Natural killer cell treated with Interleukin-12 subunit alpha and Interleukin-12 subunit beta and Interleukin-15 and Interleukin-18, amount 100 ng/mL, for 72 hours (primary cell): ENCODE measurements around the gene PANX2. TPM values are rescaled to one million over a fixed set of nuclear protein-coding genes. Genes with fewer than 3 reads are reported as not detected.
A peak's percentile ranks its signal among the peaks of the same experiment; 100 is the strongest.
"Not testable (repeated sequence)": the region's sequence is repeated elsewhere in the genome, so short reads cannot be mapped to it uniquely, and the experiment has no call there.

Experiments
- ATAC-seq, 2 donors: fragments of 150-1000 bp; cut with Tn5 transposase in 1 of 2; sonication (Bioruptor Pico), chemical (Tn5 transposase) in 1 of 2; 2 replicates each; pipeline ENCODE4 v1.10.0; 2021
- DNase-seq: peaks from one replicate; pipeline ENCODE4 v3.0.0; 2022; ENCODE audit warnings: low spot score
- H3K27ac Mint-ChIP-seq, 2 donors: 1 replicate in 1 of 2; 2 replicates in 1 of 2; pipeline ENCODE4 v1.8.0; 2022; ENCODE audit warnings: mixed read lengths in 2 of 2, mild to moderate bottlenecking in 1 of 2, moderate library complexity in 1 of 2
- H3K27me3 Mint-ChIP-seq, 2 donors: 1 replicate in 1 of 2; 2 replicates in 1 of 2; pipeline ENCODE4 v1.8.0; 2022; ENCODE audit warnings: mixed read lengths in 2 of 2
- H3K36me3 Mint-ChIP-seq: one replicate; pipeline ENCODE4 v1.8.0; 2022; ENCODE audit warnings: mixed read lengths
- H3K4me1 Mint-ChIP-seq, 2 donors: 1 replicate in 1 of 2; 2 replicates in 1 of 2; pipeline ENCODE4 v1.8.0; 2022; ENCODE audit warnings: low read depth in 2 of 2, mixed read lengths in 2 of 2, mild to moderate bottlenecking in 1 of 2
- H3K4me3 Mint-ChIP-seq: one replicate; pipeline ENCODE4 v1.8.0; 2022; ENCODE audit warnings: mixed read lengths
- H3K9me3 Mint-ChIP-seq: 2 replicates; pipeline ENCODE4 v1.8.0; 2022; ENCODE audit warnings: mixed read lengths
- total RNA-seq, 2 donors: library from RNA; stranded (reverse); gene quantifications; one replicate each; pipeline ENCODE4 v1.2.3, GENCODE V29; 2022

The PANX2 gene, protein sequence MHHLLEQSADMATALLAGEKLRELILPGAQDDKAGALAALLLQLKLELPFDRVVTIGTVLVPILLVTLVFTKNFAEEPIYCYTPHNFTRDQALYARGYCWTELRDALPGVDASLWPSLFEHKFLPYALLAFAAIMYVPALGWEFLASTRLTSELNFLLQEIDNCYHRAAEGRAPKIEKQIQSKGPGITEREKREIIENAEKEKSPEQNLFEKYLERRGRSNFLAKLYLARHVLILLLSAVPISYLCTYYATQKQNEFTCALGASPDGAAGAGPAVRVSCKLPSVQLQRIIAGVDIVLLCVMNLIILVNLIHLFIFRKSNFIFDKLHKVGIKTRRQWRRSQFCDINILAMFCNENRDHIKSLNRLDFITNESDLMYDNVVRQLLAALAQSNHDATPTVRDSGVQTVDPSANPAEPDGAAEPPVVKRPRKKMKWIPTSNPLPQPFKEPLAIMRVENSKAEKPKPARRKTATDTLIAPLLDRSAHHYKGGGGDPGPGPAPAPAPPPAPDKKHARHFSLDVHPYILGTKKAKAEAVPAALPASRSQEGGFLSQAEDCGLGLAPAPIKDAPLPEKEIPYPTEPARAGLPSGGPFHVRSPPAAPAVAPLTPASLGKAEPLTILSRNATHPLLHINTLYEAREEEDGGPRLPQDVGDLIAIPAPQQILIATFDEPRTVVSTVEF
- total RNA-seq, result 1 to 10 TPM; 3.0 to 3.5 TPM

DNA sequence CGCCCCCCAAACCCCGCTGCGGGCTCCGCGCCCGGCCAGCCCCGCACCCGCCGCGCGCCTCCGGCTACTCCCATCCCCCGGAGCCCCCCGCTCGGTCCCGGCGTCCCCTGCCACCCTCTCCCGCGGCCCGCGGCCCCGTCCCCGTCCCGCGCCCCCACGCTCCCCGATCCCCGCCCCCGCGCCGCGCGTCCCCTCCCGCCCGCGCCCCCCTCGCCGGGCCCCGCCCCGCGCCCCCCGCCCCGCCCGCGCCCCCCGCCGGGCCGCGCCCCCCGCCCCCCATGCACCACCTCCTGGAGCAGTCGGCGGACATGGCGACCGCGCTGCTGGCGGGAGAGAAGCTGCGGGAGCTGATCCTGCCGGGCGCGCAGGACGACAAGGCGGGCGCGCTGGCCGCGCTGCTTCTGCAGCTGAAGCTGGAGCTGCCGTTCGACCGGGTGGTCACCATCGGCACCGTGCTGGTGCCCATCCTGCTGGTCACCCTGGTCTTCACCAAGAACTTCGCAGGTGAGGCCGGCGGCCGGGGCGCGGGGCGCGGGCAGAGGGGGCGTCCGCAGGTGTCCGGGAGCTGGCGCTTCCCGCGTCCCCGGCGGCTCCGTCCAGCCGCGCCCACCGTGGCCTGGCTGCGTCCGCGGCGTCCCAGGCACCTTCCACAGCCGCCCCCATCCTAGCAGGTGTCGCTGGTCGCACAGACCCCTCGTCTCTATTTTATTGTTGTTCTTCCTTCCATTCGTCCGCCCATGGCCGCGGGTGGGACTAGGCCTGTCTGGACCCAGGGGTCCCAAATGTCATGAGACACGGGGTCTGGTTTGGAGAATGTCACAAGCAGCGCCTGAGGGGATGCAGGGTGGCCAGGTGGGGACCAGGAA lies at the start of gene PANX2:
Gene PANX2 (plus strand): TSS at position 279 of the 866 bp plus-strand sequence. CDS start 0 bp downstream, at position 279.
- ATAC-seq (peak; percentile 35 to 41), DNase-seq (no peak)
- H3K36me3 Mint-ChIP-seq, result no peaks in the 10 kb centered on the region
- H3K4me1 Mint-ChIP-seq, result peaks cover 0 to 13% of the 10 kb centered on the region in 2 donors
- no peaks in the 10 kb centered on the region for H3K9me3 Mint-ChIP-seq
- peaks cover 18 to 25% of the 10 kb centered on the region in 2 donors for H3K27me3 Mint-ChIP-seq
- H3K4me3 Mint-ChIP-seq, result peak within 1 kb of the TSS; percentile 82
- H3K27ac Mint-ChIP-seq, result peak within 1 kb of the TSS in 1 of 2 donors; percentile 69

DNA sequence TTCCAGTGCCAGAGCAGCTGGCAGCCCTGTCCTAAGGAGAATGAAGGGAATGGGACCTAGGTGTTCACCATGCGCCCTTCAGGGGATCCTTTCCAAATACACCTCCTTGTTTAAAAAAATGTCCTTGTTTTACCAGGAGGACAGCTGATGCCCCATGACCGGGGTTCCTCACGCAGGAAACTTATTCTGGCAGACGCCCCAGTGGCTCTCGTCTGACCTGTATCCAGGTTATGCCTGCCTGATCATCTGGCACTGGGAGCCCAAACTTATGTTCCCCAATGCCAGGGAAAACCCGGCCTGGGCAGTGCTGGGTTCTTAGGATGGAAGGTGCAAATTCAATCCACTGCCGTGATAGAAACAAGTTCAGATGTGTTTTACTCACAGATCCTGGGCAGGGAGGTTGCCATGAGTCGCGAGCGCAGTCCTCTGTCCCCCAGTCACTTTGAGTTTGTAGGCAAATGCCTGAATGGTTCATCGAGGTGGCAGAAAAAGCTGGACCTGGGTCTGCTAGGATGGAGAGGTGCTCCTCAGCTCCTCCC lies 49.3 kb upstream of the PANX2 start:
- H3K9me3 Mint-ChIP-seq, result peaks cover 5% of the 10 kb centered on the region

DNA sequence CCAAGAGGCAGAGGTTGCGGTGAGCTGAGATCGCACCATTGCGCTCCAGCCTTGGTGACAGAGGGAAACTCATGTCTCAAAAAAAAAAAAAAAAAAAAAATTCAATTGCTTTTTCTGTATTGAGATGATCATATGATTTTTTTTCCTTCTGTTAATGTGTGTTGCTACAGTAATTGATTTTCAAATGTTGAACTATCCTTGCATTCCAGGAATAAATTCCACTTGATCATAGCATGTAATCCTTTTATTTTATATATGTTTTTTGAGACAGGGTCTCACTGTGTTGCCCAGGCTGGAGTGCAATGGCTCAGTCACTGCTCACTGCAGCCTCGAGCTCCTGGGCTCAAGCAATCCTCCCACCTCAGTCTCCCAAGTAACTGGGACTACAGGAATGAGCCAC lies 47.4 kb upstream of the PANX2 start:
- Mint-ChIP-seq H3K27ac (no peak overlapping the region), H3K9me3 (peaks cover 5% of the 10 kb centered on the region)
- no peak for DNase-seq

More for the DNA sequence above, 49.3 kb upstream of the PANX2 start:
- H3K4me1 Mint-ChIP-seq, result no peaks in the 10 kb centered on the region
- H3K4me3 Mint-ChIP-seq, result no peak overlapping the region
- no peak for DNase-seq
- H3K27me3 Mint-ChIP-seq, result peaks cover 0 to 10% of the 10 kb centered on the region in 2 donors
- H3K36me3 Mint-ChIP-seq, result peaks cover 13% of the 10 kb centered on the region
- no peak for ATAC-seq
- H3K27ac Mint-ChIP-seq, result no peak overlapping the region

DNA sequence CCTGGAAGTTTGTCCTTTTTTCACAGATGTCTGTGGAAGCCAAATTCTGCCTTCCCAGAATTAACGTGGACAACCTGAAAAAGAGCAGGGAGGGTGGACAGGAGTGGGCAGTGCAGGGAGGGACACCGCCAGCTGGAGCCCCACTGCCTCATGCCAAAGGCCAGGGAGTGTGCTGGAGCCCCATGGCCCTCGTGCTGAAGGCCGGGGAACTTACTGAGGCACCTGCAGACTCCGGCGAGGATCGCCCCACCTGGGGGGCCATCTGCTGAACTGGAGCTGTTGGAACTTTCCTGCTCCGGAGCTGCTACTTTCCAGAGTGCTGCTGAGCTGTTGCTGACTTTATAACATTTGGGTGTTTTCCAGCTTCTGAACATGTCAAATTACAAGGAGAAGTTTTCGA lies 45.5 kb upstream of the PANX2 start:
- ATAC-seq (no peak), DNase-seq (no peak)
- H3K27me3 Mint-ChIP-seq, result peaks cover 3 to 20% of the 10 kb centered on the region in 2 donors
- H3K36me3 Mint-ChIP-seq, result peaks cover 13% of the 10 kb centered on the region
- no peaks in the 10 kb centered on the region for H3K4me1 Mint-ChIP-seq
- H3K4me3 Mint-ChIP-seq, result no peak overlapping the region
- H3K27ac Mint-ChIP-seq, result no peak overlapping the region
- peaks cover 5% of the 10 kb centered on the region for H3K9me3 Mint-ChIP-seq

More for the DNA sequence above, 47.4 kb upstream of the PANX2 start:
- H3K36me3 Mint-ChIP-seq, result peaks cover 13% of the 10 kb centered on the region
- ATAC-seq, result no peak
- no peak overlapping the region for H3K4me3 Mint-ChIP-seq
- H3K4me1 Mint-ChIP-seq, result no peaks in the 10 kb centered on the region
- H3K27me3 Mint-ChIP-seq, result peaks cover 0 to 10% of the 10 kb centered on the region in 2 donors

DNA sequence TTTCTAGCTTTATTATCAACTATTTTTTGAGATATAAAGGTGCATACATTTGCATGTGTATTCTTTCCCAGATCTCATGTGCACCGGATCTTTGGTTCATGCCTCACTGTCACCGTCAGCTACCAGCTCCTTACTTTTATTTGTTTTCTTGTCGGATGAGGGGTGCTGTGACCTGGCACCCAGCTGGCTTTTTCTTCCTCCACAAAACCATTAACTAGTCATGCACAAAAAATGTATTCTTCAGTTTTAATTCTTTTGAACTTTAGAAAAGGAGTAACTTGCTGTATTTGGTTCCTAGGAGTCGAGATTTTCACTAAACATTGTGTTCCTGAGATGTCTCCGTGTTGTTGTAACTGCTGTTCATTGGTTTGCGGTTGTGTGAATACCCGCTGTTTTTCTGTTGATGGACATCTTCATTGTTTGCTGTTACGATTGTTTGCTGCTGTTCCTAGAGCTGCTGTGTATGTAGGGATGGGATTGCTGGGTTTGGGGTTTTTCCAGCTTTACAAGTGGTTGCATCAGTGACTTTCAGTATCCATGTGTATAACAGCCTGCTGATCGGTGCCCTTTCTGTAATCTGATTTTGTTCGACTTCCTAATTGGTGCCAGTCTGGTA lies 41.3 kb upstream of the PANX2 start:
- Mint-ChIP-seq H3K27me3 (peaks cover 5 to 20% of the 10 kb centered on the region in 2 donors), H3K9me3 (peaks cover 2% of the 10 kb centered on the region)

DNA sequence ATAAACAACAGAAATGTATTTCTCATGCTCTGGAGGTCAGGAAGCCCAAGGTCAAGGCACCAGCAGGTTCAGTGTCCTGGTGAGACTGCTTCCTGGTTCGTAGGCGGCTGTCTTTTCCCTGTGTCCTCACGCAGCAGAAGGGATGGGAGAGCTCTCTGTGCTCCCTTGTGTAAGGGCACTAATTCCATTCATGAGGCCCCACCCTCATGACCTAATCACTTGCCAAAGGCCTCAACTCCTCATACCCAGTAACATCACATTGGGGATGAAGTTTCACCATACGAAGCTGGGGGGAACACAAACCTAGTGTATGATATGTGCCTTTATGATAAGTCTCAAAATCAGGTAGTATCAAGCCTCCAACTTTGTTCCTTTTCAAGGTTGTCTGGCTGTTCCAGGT lies 38.6 kb upstream of the PANX2 start:
- no peak for ATAC-seq
- no peak for DNase-seq
- peaks cover 8 to 22% of the 10 kb centered on the region in 2 donors for H3K27me3 Mint-ChIP-seq
- H3K9me3 Mint-ChIP-seq, result no peaks in the 10 kb centered on the region
- H3K4me3 Mint-ChIP-seq, result no peak overlapping the region
- H3K4me1 Mint-ChIP-seq, result no peaks in the 10 kb centered on the region
- no peak overlapping the region for H3K27ac Mint-ChIP-seq
- H3K36me3 Mint-ChIP-seq, result no peaks in the 10 kb centered on the region

More for the DNA sequence above, 41.3 kb upstream of the PANX2 start:
- Mint-ChIP-seq H3K36me3 (peaks cover 4% of the 10 kb centered on the region), H3K4me3 (no peak overlapping the region), H3K27ac (no peak overlapping the region), H3K4me1 (no peaks in the 10 kb centered on the region)
- ATAC-seq, result no peak
- DNase-seq, result no peak

DNA sequence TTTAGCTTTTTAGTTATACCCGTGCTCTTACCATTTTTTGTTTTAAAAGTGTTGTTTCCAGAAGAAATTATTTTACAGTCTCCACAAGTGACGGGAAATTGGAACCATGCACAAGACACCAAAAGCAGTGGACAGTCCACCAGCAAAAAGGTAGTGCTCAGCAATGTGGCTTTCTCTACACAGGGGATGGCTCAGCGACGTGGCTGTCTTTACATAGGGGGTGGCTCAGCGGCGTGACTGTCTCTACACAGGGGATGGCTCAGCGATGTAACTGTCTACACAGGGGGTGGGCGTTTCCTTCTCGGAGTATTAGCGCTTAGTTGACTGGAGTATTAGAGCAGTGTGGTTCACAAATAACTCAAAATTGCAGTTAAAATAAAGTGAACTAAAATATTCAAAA lies 36.0 kb upstream of the PANX2 start:
- Mint-ChIP-seq H3K36me3 (no peaks in the 10 kb centered on the region), H3K9me3 (no peaks in the 10 kb centered on the region), H3K27ac (no peak overlapping the region), H3K4me3 (no peak overlapping the region), H3K4me1 (no peaks in the 10 kb centered on the region), H3K27me3 (peaks cover 8 to 17% of the 10 kb centered on the region in 2 donors)
- DNase-seq, result no peak
- ATAC-seq, result no peak

DNA sequence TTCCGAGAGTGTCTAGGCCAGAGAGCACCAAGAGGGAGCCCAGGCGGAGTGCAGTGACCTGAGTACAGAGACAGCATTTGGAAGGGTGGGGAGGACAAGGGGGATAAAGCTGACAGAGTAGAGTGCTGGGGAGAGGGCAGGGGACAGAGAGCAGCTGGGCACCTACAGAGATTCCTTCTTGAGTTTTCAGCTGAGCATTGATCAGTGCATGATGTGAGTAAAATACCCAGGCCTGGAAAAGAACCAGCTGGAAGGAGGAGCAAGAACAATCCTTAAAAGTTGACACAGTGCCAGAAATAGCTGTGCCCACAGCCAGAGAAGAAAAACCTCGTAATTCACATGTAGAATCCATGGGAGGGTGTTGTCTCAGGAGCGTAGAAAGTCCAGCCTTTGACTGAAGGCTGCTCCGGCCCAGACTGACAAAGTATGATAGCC lies 33.9 kb upstream of the PANX2 start:
- no peak overlapping the region for H3K27ac Mint-ChIP-seq

DNA sequence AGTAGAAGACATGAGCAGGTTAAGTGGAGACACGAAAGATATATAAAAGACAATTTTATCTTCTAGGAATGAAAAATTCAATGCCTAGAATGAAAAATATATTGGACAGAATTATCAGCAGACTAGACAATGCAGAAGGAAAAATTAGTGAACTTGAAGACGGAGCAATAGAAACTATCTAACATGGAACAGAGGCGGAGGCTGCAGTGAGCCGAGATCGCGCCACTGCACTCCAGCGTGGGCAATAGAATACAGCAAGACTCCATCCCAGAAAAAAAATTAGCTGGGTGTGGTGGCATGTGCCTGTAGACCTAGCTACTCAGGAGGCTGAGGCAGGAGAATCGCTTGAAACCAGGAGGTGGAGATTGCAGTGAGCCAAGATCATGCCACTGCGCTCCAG lies 33.3 kb upstream of the PANX2 start:
- not testable (repeated sequence) for H3K27ac Mint-ChIP-seq, H3K4me3 Mint-ChIP-seq, ATAC-seq, H3K9me3 Mint-ChIP-seq, H3K36me3 Mint-ChIP-seq, DNase-seq, H3K4me1 Mint-ChIP-seq
- H3K27me3 Mint-ChIP-seq, result peaks cover 2 to 11% of the 10 kb centered on the region in 2 donors

More for the DNA sequence above, 33.9 kb upstream of the PANX2 start:
- ATAC-seq (no peak), DNase-seq (no peak)
- Mint-ChIP-seq H3K9me3 (no peaks in the 10 kb centered on the region), H3K4me1 (no peaks in the 10 kb centered on the region), H3K36me3 (no peaks in the 10 kb centered on the region), H3K27me3 (peaks cover 2 to 11% of the 10 kb centered on the region in 2 donors), H3K4me3 (no peak overlapping the region)

DNA sequence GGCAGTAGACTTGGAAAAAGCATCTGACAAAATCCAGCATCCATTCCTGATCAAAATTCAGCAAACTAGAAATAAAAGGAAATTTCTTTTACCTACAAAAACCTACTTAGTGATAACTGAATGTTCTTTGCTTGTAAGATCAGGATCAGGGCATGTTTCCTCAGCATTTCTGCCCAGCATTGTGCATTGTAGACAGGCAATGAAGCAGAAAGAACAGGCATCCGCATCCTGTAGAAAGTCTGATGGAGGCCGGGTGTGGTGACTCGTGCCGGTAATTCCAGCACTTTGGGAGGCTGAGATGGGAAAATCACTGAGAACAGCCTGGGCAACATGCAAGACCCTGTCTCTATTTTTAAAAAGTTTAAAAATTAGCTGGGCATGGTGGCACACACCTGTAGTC lies 32.5 kb upstream of the PANX2 start:
- Mint-ChIP-seq H3K27ac (no peak overlapping the region), H3K36me3 (no peaks in the 10 kb centered on the region), H3K27me3 (peaks cover 4 to 11% of the 10 kb centered on the region in 2 donors)

DNA sequence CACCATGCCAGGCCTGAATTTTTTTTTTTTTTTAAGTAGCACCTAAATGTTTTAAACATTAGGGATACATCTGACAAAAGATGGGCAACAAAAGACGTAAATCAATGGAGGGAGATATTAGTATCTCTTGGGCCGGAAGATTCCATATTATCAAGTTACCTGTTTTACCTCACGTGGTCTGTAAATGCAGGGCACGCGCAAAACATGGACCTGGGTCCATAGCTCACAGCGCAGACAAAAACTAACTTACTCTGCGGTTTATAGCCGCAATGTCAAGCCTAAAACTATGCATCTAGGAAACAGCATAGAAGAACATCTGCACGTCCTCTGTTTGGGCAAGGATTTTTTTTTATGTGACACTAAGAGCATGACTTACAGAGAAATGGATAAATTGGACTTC lies 31.5 kb upstream of the PANX2 start:
- Mint-ChIP-seq H3K36me3 (no peaks in the 10 kb centered on the region), H3K4me3 (no peak overlapping the region), H3K27ac (no peak overlapping the region), H3K27me3 (peaks cover 4 to 11% of the 10 kb centered on the region in 2 donors), H3K4me1 (no peaks in the 10 kb centered on the region), H3K9me3 (no peaks in the 10 kb centered on the region)
- DNase-seq, result no peak
- no peak for ATAC-seq

More for the DNA sequence above, 32.5 kb upstream of the PANX2 start:
- H3K4me3 Mint-ChIP-seq, result no peak overlapping the region
- no peaks in the 10 kb centered on the region for H3K9me3 Mint-ChIP-seq
- no peak for ATAC-seq
- no peaks in the 10 kb centered on the region for H3K4me1 Mint-ChIP-seq
- no peak for DNase-seq

DNA sequence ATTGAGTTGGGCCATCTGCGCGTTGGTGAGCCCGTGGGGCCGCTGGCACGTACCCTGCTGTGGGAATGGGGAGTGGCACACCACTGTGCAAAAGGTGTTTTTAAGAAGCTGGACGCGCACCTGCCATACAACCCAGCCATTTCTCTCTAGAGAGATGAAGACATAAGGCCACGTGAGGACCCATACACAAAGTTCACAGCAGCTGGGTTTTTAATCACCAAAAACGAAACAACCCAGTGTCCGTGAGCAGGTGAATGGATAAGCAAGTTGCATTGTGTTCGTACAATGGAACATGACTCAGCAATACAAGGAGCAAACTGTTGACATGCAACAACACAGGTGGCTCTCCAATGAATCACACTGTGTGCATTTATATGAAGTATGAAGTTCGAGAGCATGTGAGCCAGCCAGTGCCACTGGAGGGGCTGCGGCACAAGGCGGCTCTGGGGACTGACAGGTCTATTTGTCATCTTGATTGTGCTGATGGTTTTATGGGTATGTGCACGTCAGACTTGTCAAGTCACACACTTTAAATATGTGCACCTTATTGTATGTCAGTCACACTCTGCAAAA lies 30.6 kb upstream of the PANX2 start:
- no peak overlapping the region for H3K27ac Mint-ChIP-seq
- no peaks in the 10 kb centered on the region for H3K36me3 Mint-ChIP-seq
- no peak overlapping the region for H3K4me3 Mint-ChIP-seq
- H3K27me3 Mint-ChIP-seq, result peaks cover 4 to 11% of the 10 kb centered on the region in 2 donors
- DNase-seq, result no peak
- no peaks in the 10 kb centered on the region for H3K4me1 Mint-ChIP-seq
- H3K9me3 Mint-ChIP-seq, result no peaks in the 10 kb centered on the region
- no peak for ATAC-seq

DNA sequence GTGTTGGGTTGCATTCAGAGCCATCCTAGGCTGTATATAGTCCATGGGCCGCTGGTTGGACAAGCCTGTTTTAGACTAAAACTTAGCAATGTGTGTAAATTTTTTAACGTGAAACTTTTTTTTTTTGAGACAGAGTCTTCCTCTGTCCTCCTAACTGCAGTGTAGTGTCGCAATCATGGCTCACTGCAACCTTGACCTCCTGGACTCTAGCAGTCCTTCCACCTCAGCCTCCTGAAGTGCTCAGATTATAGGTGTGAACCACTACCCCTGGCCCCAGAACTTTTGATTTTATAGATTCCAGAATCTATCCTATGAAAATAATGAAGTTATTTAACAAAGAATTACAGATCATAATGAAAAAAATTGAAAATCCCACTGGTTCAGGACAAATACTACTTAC lies 29.9 kb upstream of the PANX2 start:
- no peaks in the 10 kb centered on the region for H3K4me1 Mint-ChIP-seq
- no peak overlapping the region for H3K4me3 Mint-ChIP-seq
- no peak for DNase-seq
- peaks cover 4 to 11% of the 10 kb centered on the region in 2 donors for H3K27me3 Mint-ChIP-seq
- no peaks in the 10 kb centered on the region for H3K36me3 Mint-ChIP-seq
- no peak overlapping the region for H3K27ac Mint-ChIP-seq
- no peak for ATAC-seq
- H3K9me3 Mint-ChIP-seq, result no peaks in the 10 kb centered on the region
